GM18498 (cell line): Measurements from ENCODE around the gene BLZF1.
"Not testable (repeated sequence)": the region's sequence is repeated elsewhere in the genome, so short reads cannot be mapped to it uniquely, and the experiment has no call there.

Experiments used
- ATAC-seq: cut with Tn5 transposase; IDR thresholded peaks from one replicate; pipeline ENCODE4 v1.9.1; 2021; ENCODE audit warnings: mild to moderate bottlenecking, moderate library complexity; ENCODE audit not compliant: unreplicated experiment

The BLZF1 gene

DNA sequence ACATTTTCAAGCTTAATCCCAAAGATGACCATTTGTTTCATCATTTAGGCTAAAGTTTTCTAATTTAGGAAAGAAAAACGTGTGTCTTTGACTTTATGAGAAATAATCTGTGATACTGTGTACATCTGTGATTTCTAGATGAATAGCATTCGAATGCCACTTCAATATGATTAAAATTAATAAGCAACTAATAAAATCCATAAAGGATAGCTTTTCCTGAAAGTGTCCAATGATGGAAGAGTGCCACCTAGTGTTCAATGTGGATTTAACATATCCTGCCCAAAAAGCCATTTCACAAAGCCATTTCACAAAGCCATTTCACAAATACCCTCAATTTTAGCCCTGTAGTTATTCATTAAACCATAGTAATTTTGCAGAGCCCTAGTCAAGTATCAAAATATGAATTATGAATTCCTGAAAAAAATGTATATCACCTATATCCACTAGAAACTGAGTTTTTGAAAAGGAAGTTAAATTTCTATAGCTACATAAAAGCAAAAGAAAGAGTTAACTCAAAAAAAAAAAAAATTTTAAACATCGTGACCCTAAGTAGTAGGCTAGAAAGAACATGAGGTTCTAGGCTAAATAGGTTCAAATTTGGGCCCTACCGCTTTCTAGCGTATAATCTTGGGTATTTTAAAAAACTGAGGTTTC lies 19.5 kb upstream of the BLZF1 start:
- no peak for ATAC-seq

DNA sequence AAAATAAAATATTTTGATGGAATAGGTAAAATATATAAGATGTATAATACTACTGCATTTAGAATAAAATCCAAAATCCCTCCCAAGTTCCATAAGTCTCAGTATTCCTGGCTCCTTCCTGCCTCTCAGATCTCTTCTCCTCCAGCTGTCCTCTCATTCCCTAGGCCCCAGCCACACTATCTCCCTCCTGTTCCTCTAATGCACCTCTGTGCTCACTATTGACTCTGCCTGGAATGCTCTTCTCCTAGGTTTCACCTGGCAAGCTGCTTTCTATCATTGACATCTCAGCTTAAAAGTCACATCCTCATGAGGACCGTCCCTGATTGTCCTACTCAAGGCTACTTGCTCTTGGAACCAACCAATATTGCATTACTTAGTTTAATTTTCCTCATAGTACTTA lies 7.6 kb upstream of the BLZF1 start:
- ATAC-seq = no peak

DNA sequence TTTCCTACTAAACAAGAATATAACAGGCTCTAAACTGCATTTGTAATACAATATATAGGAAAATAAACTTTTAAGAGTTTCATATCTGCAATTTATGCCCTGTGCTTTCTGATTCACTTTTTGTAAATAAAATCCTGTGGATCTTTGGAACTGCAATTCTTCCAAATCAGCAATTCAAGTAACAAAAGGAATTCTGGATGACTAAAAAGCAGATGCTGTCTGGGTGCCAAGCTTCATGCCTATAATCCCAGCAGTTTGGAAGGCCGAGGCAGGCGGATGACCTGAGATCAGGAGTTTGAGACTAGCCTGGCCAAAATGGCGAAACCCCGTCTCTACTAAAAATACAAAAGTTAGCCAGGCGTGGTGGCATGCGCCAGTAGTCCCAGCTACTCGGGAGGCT lies 6.7 kb upstream of the BLZF1 start:
- no peak for ATAC-seq

DNA sequence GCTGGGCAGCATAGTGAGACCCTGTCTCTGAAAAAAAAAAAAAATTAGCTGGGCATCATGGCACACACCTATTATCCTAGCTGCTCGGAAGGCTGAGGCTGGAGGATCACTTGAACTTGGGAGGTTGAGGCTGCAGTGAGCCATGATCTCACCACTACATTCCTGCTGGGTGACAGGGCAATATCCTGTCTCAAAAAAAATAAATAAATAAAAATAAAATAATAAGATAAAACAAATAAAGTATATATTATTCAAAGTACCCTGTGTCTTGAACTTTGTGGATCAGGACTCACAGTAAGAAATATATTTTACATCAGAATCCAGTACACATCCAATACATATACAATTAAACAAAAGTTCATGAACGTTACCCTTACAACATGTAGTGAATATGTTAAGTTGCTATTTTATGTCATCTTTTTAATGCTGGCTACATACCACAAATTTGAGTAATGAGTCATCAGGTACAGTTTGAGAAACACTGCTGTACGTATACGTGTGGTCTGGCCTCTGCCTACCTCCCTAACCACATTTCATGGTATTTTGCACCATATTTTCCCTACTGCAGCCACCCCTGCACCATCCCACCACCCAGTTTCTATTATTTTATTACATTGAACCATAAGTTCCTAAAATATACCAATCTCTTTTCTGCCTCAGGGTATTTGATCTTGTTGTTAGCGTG lies 4.8 kb upstream of the BLZF1 start:
- ATAC-seq = peak; percentile 30

DNA sequence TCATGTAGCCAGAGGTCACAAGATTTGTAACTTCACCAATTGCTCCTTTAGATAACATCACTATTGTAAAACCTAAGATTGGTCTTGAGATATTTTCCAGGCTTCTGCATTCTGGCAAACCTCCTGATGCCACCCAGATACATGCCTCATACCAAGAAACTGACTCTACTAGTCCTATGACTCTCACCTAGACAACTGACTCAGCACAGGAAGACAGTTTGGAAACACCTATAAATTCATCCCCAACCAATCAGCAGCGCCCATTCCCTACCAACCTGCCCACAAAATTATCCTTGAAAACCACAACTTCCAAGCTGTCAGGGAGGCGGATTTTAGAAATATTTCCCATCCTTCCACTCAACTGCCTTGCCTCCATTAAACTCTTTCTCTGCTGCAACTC lies 3.0 kb upstream of the BLZF1 start:
- no peak for ATAC-seq

DNA sequence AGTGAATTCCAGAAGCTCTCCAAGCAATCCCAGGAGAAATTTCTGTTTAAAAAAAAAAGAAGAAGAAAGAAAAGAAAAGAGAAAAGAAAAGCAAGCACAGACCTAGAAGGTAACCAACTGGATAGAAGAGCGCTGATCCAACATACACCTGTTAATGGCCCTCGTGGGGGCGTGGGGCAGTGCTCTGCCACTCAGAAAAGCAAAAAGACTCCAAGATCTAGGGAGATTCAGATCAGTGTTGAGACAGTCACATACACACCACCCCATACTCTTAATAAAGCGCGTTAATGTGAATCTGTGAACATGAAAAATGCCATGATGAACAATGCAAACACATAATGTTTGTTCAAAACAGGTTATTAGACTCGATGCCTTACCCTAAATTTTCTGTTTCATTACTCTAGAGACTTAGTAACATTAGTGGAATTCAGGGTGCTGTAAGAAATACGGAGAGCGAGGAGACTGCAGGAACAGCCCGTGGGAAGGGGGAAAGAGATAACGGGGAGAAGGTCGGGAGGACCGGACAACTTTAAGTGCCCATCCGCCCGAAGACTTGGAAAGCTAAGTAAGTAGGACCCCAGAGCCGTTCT lies 804 bp upstream of the BLZF1 start:
- no peak for ATAC-seq

DNA sequence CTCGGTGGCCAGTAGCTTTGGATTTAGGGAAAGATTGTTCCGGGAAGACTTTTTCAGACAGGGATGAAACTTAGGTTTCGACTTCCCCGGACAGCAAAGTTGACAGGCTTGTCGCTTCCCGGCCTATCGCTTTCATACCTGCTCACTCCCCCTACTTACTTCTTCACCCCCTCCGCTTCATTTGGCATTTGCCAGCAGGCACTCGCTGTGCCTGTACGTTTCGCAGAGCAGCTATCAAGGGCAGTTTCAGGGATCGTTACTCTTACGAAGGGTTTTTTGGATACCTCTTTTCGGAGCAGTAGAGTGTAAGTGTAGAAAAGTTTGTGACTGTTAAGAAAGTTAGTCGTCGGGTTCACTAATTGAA lies 393 bp downstream of the BLZF1 start:
- peak; percentile 24 for ATAC-seq

DNA sequence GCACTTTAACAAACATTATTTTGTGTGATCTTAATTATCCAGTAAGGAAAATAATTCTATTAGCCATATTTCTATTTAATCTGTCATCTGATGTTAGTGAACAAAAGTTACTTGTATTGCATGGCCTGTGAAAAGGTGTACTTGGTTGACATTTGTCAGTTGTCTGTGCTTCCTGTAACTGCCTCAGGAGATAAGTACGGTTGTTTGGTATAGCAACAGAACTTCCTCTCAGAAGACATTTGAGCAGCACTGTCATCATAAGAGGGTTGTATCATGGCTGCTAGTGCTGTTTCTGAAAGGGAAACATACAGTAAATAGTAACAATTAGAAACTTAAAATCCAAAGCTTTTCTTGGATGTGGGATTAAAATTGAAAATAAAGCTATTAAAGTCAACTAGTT lies 3.4 kb downstream of the BLZF1 start:
- no peak for ATAC-seq

DNA sequence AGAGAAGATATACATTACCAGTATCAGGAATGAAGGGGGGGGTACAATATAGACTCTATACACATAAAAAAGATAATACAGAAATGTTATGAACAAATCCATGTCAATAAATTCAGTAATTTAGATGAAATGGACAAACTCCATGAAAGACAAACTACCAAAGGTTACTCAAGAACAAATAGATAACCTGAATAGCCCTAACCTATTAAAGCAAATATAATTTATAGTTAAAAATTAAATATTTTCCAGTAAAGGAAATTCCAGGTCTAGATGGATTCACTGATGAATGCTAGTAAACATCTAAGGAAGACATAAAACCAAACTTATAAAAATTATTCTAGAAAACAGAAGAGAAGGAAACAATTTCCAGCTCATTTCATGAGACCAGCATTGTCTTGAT lies 13.2 kb downstream of the BLZF1 start:
- ATAC-seq = no peak

DNA sequence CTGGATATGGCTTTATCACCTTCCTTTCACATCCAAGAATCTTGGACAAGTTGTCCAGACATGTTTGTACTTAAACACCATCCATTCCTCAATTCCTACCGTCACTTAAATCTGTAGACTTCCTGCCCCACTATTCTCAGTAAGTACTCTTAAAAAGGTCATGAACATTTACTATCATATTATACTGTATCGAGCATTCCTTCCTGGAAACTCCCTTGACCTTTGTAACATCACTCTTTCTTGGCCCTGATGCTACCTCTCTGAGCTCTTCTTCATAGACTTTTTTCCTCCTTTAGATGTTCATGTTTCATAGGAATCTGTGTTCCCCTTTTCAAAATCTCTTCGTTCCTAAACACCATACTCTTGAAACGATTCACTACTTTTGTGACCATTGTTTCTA lies 15.5 kb downstream of the BLZF1 start:
- ATAC-seq = no peak

DNA sequence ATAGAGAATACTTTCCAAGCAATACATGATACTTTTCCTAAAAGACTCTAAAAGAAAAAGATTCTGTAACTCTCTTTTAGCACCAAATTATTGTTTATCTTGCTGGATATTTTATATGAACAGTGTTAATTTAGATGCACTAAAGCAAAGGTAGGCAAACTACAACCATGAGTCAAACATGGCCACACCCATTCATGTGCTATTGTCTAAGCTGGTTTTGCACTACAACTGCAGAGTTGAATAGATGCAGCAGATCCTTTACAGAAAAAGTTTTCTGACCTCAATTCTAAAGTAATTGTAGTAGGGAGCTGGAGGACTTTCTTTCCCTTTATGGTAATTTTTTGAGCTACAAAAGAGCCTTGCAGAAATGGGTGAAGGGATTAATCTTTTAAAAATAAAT lies 19.4 kb downstream of the BLZF1 start:
- no peak for ATAC-seq

DNA sequence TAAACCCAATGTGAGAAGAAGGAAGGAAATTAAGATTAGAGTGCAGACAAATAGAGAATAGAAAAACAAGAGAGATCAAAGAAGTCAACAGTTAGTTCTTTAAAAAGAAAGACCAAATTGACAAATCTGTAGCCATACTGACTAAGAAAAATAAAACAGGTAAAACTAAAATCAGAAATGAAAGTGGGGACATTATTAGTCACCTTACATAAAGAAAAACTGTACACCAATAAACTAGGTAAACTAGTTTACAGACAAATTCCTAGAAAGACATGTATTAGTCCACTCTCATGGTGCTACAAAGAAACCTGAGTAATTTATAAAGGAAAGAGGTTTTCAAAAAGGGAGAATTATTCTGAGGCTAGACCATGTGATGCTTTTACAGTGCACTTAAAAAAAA lies 22.3 kb downstream of the BLZF1 start:
- no peak for ATAC-seq

DNA sequence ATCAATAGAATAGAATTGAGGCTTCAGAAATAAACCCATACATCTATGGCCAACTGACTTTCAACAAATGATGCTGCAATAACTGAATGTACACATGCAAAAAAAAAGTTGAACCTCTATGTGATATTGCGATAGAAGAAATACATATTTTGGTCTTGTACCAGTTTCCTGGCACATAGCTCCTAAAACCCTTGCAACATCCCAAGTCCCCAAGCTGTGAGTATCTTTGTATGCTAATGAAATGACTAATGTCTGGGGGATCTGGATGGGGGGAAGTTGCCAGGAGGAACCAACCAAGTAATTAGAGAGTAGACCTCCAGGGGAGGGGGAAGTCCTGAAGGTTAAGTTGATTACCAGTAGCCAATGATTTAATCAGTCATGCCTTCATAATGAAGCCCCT lies 24.4 kb downstream of the BLZF1 start:
- ATAC-seq = no peak

DNA sequence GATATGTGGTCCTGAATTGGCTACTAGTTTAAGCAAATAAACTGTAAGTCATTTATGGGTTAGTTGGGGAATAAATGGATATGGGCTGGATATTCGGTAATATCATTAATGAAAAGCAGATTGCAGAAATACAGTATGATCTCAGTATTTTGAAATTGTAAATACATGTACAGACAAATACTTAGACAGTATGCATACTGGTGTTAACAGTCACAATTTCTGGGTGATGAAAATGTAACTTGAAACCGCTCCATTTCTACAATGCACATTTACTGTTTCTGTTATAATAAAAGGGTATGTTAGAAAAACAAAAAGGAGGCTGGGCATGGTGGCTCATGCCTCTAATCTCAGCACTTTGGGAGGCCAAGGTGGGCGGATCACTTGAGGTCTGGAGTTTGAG lies 28.0 kb downstream of the BLZF1 start:
- no peak for ATAC-seq

DNA sequence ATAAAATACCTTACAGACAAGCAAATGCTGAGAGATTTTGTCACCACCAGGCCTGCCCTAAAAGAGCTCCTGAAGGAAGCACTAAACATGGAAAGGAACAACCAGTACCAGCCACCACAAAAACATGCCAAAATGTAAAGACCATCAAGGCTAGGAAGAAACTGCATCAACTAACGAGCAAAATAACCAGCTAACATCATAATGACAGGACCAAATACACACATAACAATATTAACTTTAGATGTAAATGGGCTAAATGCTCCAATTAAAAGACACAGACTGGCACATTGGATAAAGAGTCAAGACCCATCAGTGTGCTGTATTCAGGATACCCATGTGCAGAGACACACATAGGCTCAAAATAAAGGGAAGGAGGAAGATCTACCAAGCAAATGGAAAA lies 34.6 kb downstream of the BLZF1 start:
- not testable (repeated sequence) for ATAC-seq

DNA sequence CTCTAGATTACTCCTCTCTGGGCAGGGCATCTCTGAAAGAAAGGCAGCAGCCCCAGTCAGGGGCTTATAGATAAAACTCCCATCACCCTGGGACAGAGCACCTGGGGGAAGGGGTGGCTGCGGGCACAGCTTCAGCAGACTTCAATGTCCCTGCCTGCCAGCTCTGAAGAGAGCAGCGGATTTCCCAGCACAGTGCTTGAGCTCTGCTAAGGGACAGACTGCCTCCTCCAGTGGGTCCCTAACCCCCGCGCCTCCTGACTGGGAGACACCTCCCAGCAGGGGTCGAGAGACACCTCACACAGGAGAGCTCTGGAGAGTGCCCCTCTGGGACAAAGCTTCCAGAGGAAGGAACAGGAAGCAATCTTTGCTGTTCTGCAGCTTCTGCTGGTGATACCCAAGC lies 40.3 kb downstream of the BLZF1 start:
- ATAC-seq = not testable (repeated sequence)

DNA sequence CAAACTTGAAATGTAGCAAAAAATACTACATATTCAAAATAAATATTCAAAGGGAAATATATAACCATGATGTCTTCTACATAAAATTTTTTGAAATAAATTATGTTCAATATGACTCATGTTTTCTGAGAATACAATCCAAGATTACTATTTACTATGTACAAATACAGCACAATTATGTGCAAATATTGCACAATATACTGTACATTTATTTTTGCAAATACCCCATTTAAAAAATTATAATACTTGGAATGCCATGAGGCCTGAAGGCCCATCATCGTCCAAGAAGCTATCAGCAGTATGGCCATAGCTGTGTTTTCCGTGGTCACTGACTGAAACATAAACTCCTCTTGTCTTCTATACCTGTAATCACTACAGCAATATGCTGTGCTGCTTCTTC lies 47.0 kb downstream of the BLZF1 start:
- no peak for ATAC-seq

DNA sequence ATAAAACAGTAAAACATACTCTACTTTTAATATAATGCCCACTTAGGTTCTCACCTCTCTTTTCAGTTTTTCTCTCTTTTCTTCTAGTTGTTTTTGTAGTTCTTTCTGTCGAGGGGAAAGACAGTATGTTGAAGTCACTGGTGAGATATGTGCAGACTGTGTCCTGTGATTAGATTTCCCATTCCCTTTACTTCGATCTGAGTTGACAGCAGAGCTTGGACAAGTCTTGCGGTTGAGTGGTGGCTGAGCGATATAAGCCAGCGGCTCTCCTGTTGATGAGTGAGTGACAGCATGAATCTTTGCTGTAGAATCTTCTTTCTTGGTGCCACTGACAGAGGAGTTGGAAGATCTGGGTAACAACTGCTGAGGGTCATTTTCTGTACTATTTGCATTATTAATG lies 53.3 kb downstream of the BLZF1 start:
- no peak for ATAC-seq

DNA sequence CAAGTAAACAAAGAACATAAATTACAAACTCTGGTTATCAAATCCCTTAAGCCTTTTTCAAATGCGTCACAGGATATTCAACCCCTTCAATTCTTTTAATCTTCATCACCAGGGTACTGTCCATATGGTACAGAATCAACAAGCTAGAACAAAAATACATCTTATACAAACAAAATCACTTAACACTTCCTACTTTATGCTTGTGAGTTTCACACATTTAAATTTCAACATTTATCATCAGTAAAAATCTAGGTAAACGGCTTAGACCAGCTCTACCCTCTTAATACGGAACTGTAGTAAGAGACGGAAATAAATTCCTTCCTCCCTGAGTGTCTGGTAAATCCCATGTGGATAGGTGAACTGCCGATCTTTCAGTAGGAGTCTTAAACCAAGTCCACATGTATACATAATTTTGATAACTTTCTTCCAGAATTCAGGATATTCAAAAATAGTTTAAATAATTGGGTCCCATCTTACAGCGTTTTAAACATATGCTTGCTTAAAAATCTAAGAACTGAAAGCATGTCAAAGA lies 58.2 kb downstream of the BLZF1 start:
- ATAC-seq = no peak

DNA sequence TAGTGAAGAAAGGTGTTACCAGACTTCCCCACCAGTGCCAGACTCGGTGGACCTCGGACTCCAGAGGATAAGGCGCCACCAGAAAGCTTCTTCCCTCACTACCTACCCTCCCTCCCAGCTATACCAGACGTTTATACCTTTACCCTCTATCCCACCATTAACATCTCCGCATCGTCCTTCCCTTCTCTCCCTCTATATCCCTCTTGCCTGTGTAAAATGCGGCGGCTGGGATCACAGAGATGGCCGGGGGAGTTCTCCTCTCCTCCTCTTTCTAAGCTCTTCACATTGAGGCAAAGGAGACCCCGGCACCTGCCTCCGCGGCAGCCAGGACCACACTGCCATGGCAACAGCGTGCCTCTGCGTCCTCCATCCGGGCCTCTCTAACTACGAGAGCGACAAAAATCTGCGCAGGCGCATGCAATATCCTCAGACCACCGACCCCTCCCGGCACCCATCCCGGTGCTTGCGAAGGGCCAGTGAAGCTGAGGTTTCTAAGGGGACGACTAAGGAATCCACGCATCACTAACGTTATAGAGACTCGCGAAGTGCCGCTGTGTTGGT lies 59.2 kb downstream of the BLZF1 start, which contains the start of gene CCDC181:
TSS of gene CCDC181 (minus strand) at position 394 of the 561 bp plus-strand sequence. CDS start 2,547 bp downstream, outside the sequence.
- ATAC-seq = peak; percentile 92
